ES-I3 (cell line): Measurements from ENCODE around the gene WHAMM.

Source experiments
- H3K36me3 ChIP-seq: 2 replicates; pipeline ENCODE4 v1.6.1; 2013; ENCODE audit warnings: mild to moderate bottlenecking, low read length, control low read depth, moderate library complexity; ENCODE audit not compliant: insufficient read depth
- H3K4me1 ChIP-seq: 2 replicates; pipeline ENCODE4 v1.6.1; 2013; ENCODE audit warnings: mild to moderate bottlenecking, control low read depth, low read length; ENCODE audit not compliant: insufficient read depth
- H3K9ac ChIP-seq: 2 replicates; pipeline ENCODE4 v1.6.1; 2013; ENCODE audit warnings: low read depth, mild to moderate bottlenecking, low read length, moderate library complexity
- H3K9me3 ChIP-seq: 2 replicates; pipeline ENCODE4 v1.6.1; 2013; ENCODE audit warnings: mild to moderate bottlenecking, low read length, moderate library complexity; ENCODE audit not compliant: control insufficient read depth, insufficient read depth

WHAMM gene

GRCh38 chr15:82790321-82790720, 19.1 kb upstream of the WHAMM start:
- Histone ChIP-seq H3K4me1 (no peaks in the 10 kb centered on the region), H3K36me3 (no peaks in the 10 kb centered on the region), H3K9me3 (no peaks in the 10 kb centered on the region), H3K9ac (no peak overlapping the region)

- Histone ChIP-seq H3K9ac (no peak overlapping the region), H3K9me3 (no peaks in the 10 kb centered on the region), H3K36me3 (no peaks in the 10 kb centered on the region), H3K4me1 (no peaks in the 10 kb centered on the region)
Observed at GRCh38 chr15:82792068-82792467, 17.4 kb upstream of the WHAMM start.

GRCh38 chr15:82793737-82794136, 15.7 kb upstream of the WHAMM start:
- no peaks in the 10 kb centered on the region for H3K9me3 ChIP-seq
- H3K36me3 ChIP-seq, result no peaks in the 10 kb centered on the region
- H3K4me1 ChIP-seq, result no peaks in the 10 kb centered on the region
- no peak overlapping the region for H3K9ac ChIP-seq

GRCh38 chr15:82798104-82798503, 11.3 kb upstream of the WHAMM start:
- Histone ChIP-seq H3K36me3 (no peaks in the 10 kb centered on the region), H3K9ac (no peak overlapping the region), H3K4me1 (no peaks in the 10 kb centered on the region), H3K9me3 (no peaks in the 10 kb centered on the region)

GRCh38 chr15:82798531-82799166, 10.8 kb upstream of the WHAMM start:
- Histone ChIP-seq H3K4me1 (no peaks in the 10 kb centered on the region), H3K36me3 (no peaks in the 10 kb centered on the region), H3K9ac (no peak overlapping the region), H3K9me3 (no peaks in the 10 kb centered on the region)

GRCh38 chr15:82799183-82799841, 10.1 kb upstream of the WHAMM start:
- Histone ChIP-seq H3K36me3 (no peaks in the 10 kb centered on the region), H3K4me1 (no peaks in the 10 kb centered on the region), H3K9me3 (no peaks in the 10 kb centered on the region), H3K9ac (no peak overlapping the region)

- H3K9me3 ChIP-seq, result no peaks in the 10 kb centered on the region
- H3K36me3 ChIP-seq, result no peaks in the 10 kb centered on the region
- H3K9ac ChIP-seq, result no peak overlapping the region
- no peaks in the 10 kb centered on the region for H3K4me1 ChIP-seq
Observed at GRCh38 chr15:82802497-82802896, 6.9 kb upstream of the WHAMM start.

GRCh38 chr15:82803793-82804574, 5.4 kb upstream of the WHAMM start:
- peaks cover 6% of the 10 kb centered on the region; the same call in 1 of the 2 replicates for H3K4me1 ChIP-seq
- H3K9ac ChIP-seq, result no peak overlapping the region
- no peaks in the 10 kb centered on the region for H3K36me3 ChIP-seq
- H3K9me3 ChIP-seq, result no peaks in the 10 kb centered on the region

- peaks cover 6% of the 10 kb centered on the region; the same call in 1 of the 2 replicates for H3K4me1 ChIP-seq
- H3K36me3 ChIP-seq, result no peaks in the 10 kb centered on the region
- no peaks in the 10 kb centered on the region for H3K9me3 ChIP-seq
- no peak overlapping the region for H3K9ac ChIP-seq
Observed at GRCh38 chr15:82804575-82804949, 4.9 kb upstream of the WHAMM start.

GRCh38 chr15:82805994-82806406, 3.4 kb upstream of the WHAMM start, which contains the start of gene FSD2:
Gene FSD2, minus strand, starts transcription at chr15:82806069. Its CDS starts 18,679 bp downstream, at chr15:82787390.
- Histone ChIP-seq H3K9me3 (no peaks in the 10 kb centered on the region), H3K9ac (no peak within 1 kb of the TSS), H3K36me3 (no peaks in the 10 kb centered on the region), H3K4me1 (peaks cover 6% of the 10 kb centered on the region; the same call in 1 of the 2 replicates)

- no peak overlapping the region; the same call in 1 of the 2 replicates for H3K9ac ChIP-seq
- H3K4me1 ChIP-seq, result peaks cover 6% of the 10 kb centered on the region; the same call in 1 of the 2 replicates
- no peaks in the 10 kb centered on the region for H3K9me3 ChIP-seq
- H3K36me3 ChIP-seq, result no peaks in the 10 kb centered on the region; the same call in 1 of the 2 replicates
Observed at GRCh38 chr15:82807920-82808633, 1.4 kb upstream of the WHAMM start.

GRCh38 chr15:82808634-82809041, 790 bp upstream of the WHAMM start:
- H3K4me1 ChIP-seq, result peaks cover 6% of the 10 kb centered on the region; the same call in 1 of the 2 replicates
- H3K9ac ChIP-seq, result peak overlapping the region; percentile 83; the same call in 1 of the 2 replicates
- no peaks in the 10 kb centered on the region; the same call in 1 of the 2 replicates for H3K36me3 ChIP-seq
- H3K9me3 ChIP-seq, result no peaks in the 10 kb centered on the region

GRCh38 chr15:82810061-82810889, 847 bp downstream of the WHAMM start:
- Histone ChIP-seq H3K9me3 (no peaks in the 10 kb centered on the region), H3K9ac (peak overlapping the region; percentile 83), H3K36me3 (peaks cover 3% of the 10 kb centered on the region; the same call in 1 of the 2 replicates), H3K4me1 (peaks cover 6% of the 10 kb centered on the region; the same call in 1 of the 2 replicates)
